ENCODE data around the gene UQCC2.

UQCC2 gene

DNA sequence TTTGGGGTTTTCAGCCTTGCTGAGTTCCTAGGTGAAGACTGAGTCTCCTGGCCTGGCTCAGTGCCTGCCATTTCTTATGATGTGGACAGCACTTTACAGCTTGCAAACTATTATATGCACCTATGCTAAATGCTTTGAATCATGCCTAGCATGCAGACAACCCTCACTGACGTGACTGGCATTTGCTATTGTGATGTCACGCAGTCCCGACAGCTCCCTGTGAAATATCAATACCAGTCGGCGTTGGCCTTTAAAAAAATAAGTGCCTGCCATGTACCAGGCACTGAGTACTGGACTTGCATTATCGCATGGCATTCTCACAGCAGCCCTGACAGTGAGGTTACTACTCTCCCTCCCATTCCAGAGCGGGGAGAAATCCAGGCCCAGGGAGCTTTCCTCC is 35.5 kb downstream of the UQCC2 start:
- Histone ChIP-seq H3K27me3 (ENCODE audit: control insufficient read depth, insufficient read depth, low read length) (no peaks in the 10 kb centered on the region), H3K9ac (ENCODE audit: low read length) (no peak overlapping the region)

DNA sequence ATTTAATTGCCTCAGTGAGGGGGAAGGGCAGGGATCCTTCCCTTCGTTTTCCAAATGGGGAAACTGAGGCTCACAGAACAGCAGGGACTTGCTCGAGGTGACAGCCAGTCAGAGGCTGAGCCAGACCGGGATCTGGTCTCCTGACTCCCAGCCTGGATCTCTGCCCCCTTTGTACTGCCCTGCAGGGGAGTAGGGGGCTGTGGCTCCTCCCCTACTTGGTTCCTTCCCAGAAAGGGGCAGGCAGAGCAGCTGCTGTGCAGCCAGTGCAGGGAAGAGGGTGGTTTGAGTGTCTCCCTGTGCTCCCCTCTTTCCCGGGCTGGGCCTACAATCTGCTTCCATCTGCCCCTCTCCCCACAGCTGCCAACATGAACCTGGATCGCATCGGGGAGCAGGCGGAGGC is 37.6 kb downstream of the UQCC2 start:
- Histone ChIP-seq H3K36me3 (ENCODE audit: control insufficient read depth, low read depth, low read length) (peaks cover 8% of the 10 kb centered on the region), H3K9ac (ENCODE audit: low read length) (no peak overlapping the region), H3K27me3 (ENCODE audit: control insufficient read depth, insufficient read depth, low read length) (no peaks in the 10 kb centered on the region), H3K4me3 (ENCODE audit: low read length) (no peak overlapping the region), H3K4me1 (ENCODE audit: control insufficient read depth, low read depth, low read length) (no peaks in the 10 kb centered on the region), H3K27ac (ENCODE audit: low read length) (no peak overlapping the region), H3K9me3 (ENCODE audit: control insufficient read depth, low read depth, low read length) (no peaks in the 10 kb centered on the region)

More for the DNA sequence above, 35.5 kb downstream of the UQCC2 start:
- Histone ChIP-seq H3K4me3 (ENCODE audit: low read length) (no peak overlapping the region), H3K27ac (ENCODE audit: low read length) (no peak overlapping the region), H3K4me1 (ENCODE audit: control insufficient read depth, low read depth, low read length) (no peaks in the 10 kb centered on the region), H3K9me3 (ENCODE audit: control insufficient read depth, low read depth, low read length) (no peaks in the 10 kb centered on the region), H3K36me3 (ENCODE audit: control insufficient read depth, low read depth, low read length) (peaks cover 25% of the 10 kb centered on the region)

DNA sequence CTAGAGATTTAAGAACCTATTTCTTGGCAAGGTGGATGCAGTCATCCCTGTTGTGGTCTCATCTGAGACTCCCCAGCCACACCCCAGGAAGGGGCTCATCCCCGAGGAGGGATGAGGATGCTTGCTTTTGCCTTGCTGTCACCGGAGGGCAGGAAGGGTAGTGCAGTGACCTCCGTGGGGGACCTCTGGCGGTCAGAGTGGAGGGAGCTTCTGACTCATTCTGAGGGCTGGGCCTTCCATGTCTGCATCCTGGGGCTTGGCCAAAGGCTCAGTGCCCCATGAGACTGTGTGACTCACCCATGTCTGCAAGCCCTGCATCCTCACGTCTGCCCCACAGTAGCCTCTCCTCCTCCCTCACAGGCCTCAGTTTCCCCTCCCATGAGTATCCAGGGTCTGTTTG is 38.7 kb downstream of the UQCC2 start:
- no peak overlapping the region for H3K4me3 ChIP-seq (ENCODE audit: low read length)
- H3K4me1 ChIP-seq (ENCODE audit: control insufficient read depth, low read depth, low read length) = no peaks in the 10 kb centered on the region
- H3K27ac ChIP-seq (ENCODE audit: low read length) = no peak overlapping the region
- no peaks in the 10 kb centered on the region for H3K27me3 ChIP-seq (ENCODE audit: control insufficient read depth, insufficient read depth, low read length)
- no peak overlapping the region for H3K9ac ChIP-seq (ENCODE audit: low read length)
- peaks cover 15% of the 10 kb centered on the region for H3K36me3 ChIP-seq (ENCODE audit: control insufficient read depth, low read depth, low read length)
- no peaks in the 10 kb centered on the region for H3K9me3 ChIP-seq (ENCODE audit: control insufficient read depth, low read depth, low read length)

DNA sequence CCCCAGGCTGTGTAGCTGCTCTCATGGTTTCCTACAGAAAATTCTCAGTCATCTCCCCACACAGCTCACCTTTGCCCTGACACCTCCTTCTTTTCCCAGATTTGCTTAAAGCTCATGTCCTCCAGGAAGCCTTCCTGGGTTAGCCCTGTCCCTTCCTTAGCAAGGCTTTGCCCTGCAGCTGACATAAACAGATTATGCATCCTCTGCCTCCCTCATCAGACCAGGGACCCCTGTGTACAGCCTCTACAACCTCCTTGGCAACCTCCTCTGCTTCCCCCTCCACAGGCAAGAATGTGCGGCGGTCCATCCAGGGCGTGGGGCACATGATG is 39.8 kb downstream of the UQCC2 start:
- H3K36me3 ChIP-seq (ENCODE audit: control insufficient read depth, low read depth, low read length) = peaks cover 15% of the 10 kb centered on the region
- H3K9ac ChIP-seq (ENCODE audit: low read length) = no peak overlapping the region
- H3K4me3 ChIP-seq (ENCODE audit: low read length) = no peak overlapping the region
- H3K4me1 ChIP-seq (ENCODE audit: control insufficient read depth, low read depth, low read length) = no peaks in the 10 kb centered on the region
- H3K9me3 ChIP-seq (ENCODE audit: control insufficient read depth, low read depth, low read length) = no peaks in the 10 kb centered on the region
- H3K27me3 ChIP-seq (ENCODE audit: control insufficient read depth, insufficient read depth, low read length) = no peaks in the 10 kb centered on the region
- no peak overlapping the region for H3K27ac ChIP-seq (ENCODE audit: low read length)

DNA sequence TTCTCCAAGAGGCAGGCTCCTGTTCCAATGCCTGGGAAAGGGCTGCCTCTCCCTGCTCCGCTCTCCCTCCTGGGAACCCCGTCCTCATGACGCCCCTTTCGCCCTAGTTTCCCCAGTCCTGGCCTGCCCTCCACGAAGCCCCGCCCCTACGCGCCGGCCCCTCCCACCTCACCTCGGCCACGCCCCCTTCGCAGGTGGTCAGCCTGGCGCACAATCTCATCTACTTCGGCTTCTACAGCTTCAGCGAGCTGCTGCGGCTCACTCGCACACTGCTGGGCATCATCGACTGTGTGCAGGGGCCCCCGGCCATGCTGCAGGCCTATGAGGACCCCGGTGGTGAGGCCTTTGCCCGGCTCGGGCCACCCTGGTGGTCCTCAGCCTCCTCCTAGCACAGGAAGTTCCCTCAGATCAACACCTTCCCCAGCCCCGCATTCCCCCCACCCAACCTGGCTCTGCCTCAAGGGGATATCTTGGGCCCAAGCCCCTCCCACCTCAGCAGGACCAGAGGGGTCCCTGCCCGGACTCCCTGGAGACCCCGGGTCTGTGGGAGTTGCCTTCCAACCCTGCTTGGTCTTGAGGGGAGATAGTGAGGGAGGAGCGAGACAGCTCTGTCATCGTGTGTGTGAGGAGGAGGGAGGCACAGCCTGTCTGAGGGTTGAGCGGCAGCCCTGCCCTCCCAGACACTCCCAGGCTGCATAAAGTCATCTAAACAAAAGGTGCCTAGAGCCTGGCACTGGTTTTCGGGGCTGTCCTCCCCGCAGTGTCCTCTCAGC is 40.3 kb downstream of the UQCC2 start:
- Histone ChIP-seq H3K4me1 (ENCODE audit: control insufficient read depth, low read depth, low read length) (no peaks in the 10 kb centered on the region), H3K9ac (ENCODE audit: low read length) (no peak overlapping the region), H3K27ac (ENCODE audit: low read length) (no peak overlapping the region), H3K4me3 (ENCODE audit: low read length) (no peak overlapping the region), H3K36me3 (ENCODE audit: control insufficient read depth, low read depth, low read length) (peaks cover 19% of the 10 kb centered on the region), H3K9me3 (ENCODE audit: control insufficient read depth, low read depth, low read length) (no peaks in the 10 kb centered on the region), H3K27me3 (ENCODE audit: control insufficient read depth, insufficient read depth, low read length) (no peaks in the 10 kb centered on the region)

DNA sequence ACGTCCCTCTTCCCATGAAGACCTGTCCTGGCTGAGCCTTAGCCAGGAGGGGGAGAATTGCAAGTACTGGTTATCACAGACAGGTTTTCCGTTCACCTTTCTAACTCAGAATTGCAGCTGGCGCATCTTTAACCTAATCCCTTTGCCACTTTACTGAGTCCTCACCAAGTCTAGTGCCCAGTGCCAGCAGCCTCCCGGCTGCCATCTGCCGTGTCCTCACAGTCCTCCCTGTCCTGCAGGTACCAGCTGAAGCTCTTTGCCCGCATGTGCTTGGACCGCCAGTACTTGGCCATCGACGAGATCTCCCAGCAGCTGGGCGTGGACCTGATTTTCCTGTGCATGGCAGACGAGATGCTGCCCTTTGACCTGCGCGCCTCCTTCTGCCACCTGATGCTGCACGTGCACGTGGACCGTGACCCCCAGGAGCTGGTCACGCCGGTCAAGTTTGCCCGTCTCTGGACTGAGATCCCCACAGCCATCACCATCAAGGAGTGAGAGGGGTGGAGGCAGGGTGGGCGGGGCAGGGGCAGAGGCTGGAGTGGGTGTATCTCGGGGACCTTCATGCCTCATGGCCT is 41.3 kb downstream of the UQCC2 start:
- Histone ChIP-seq H3K4me1 (ENCODE audit: control insufficient read depth, low read depth, low read length) (no peaks in the 10 kb centered on the region), H3K27ac (ENCODE audit: low read length) (no peak overlapping the region), H3K36me3 (ENCODE audit: control insufficient read depth, low read depth, low read length) (peaks cover 19% of the 10 kb centered on the region), H3K4me3 (ENCODE audit: low read length) (no peak overlapping the region), H3K9me3 (ENCODE audit: control insufficient read depth, low read depth, low read length) (no peaks in the 10 kb centered on the region), H3K9ac (ENCODE audit: low read length) (no peak overlapping the region), H3K27me3 (ENCODE audit: control insufficient read depth, insufficient read depth, low read length) (no peaks in the 10 kb centered on the region)

DNA sequence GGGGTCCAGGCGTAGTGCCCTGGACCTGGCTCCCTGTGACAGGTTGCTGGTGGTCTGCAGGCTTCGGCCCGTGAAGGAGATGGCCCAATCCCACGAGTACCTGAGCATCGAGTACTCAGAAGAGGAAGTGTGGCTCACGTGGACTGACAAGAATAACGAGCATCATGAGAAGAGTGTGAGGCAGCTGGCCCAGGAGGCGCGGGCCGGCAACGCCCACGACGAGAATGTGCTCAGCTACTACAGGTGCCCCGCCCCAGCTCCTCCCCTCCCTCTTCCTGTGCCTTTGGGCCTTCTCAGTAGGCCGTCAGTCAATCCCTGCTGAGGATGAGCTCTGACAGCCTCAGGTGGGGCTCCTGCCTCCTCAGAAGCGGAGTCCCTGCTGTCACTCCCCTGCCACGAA is 42.6 kb downstream of the UQCC2 start:
- Histone ChIP-seq H3K9me3 (ENCODE audit: control insufficient read depth, low read depth, low read length) (no peaks in the 10 kb centered on the region), H3K9ac (ENCODE audit: low read length) (no peak overlapping the region), H3K4me1 (ENCODE audit: control insufficient read depth, low read depth, low read length) (no peaks in the 10 kb centered on the region), H3K36me3 (ENCODE audit: control insufficient read depth, low read depth, low read length) (peaks cover 19% of the 10 kb centered on the region), H3K27ac (ENCODE audit: low read length) (no peak overlapping the region), H3K27me3 (ENCODE audit: control insufficient read depth, insufficient read depth, low read length) (no peaks in the 10 kb centered on the region), H3K4me3 (ENCODE audit: low read length) (no peak overlapping the region)

DNA sequence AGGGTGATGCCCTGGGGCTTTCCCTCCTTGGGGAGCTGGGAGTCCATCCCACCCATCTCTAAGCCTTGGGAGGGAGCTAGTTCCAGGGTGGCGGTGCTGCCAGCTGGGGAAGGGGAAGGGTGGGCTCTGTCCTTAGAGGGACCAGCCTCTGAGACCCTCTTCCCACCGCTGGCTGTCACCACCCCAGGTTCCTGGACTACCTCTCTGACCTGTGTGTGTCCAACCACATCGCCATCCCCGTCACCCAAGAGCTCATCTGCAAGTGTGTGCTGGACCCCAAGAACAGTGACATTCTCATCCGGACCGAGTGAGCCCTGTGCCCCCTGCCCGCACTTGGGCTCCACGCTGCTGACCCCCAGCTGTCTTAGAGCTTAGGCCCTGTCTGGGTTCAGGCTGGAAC is 43.2 kb downstream of the UQCC2 start:
- Histone ChIP-seq H3K9ac (ENCODE audit: low read length) (no peak overlapping the region), H3K4me3 (ENCODE audit: low read length) (no peak overlapping the region), H3K9me3 (ENCODE audit: control insufficient read depth, low read depth, low read length) (no peaks in the 10 kb centered on the region), H3K36me3 (ENCODE audit: control insufficient read depth, low read depth, low read length) (peaks cover 19% of the 10 kb centered on the region), H3K27ac (ENCODE audit: low read length) (no peak overlapping the region), H3K4me1 (ENCODE audit: control insufficient read depth, low read depth, low read length) (no peaks in the 10 kb centered on the region), H3K27me3 (ENCODE audit: control insufficient read depth, insufficient read depth, low read length) (no peaks in the 10 kb centered on the region)

DNA sequence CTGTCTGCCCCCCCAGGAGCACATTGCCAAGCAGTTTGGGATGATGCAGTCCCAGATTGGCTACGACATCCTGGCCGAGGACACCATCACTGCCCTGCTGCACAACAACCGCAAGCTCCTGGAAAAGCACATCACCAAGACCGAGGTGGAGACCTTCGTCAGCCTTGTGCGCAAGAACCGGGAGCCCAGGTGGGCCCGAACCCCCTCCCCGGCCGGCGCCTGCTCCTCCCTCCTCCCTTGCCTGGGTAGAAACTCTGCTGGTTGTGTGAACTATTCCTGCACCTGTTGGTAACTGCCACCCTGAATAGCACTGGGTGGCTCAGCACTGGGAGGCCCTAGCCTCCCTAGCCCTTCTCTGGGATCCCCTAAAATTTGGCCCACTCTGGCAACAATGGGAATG is 43.7 kb downstream of the UQCC2 start:
- no peaks in the 10 kb centered on the region for H3K4me1 ChIP-seq (ENCODE audit: control insufficient read depth, low read depth, low read length)
- no peaks in the 10 kb centered on the region for H3K9me3 ChIP-seq (ENCODE audit: control insufficient read depth, low read depth, low read length)
- H3K36me3 ChIP-seq (ENCODE audit: control insufficient read depth, low read depth, low read length) = peaks cover 19% of the 10 kb centered on the region
- no peaks in the 10 kb centered on the region for H3K27me3 ChIP-seq (ENCODE audit: control insufficient read depth, insufficient read depth, low read length)
- no peak overlapping the region for H3K27ac ChIP-seq (ENCODE audit: low read length)
- H3K4me3 ChIP-seq (ENCODE audit: low read length) = no peak overlapping the region
- no peak overlapping the region for H3K9ac ChIP-seq (ENCODE audit: low read length)

DNA sequence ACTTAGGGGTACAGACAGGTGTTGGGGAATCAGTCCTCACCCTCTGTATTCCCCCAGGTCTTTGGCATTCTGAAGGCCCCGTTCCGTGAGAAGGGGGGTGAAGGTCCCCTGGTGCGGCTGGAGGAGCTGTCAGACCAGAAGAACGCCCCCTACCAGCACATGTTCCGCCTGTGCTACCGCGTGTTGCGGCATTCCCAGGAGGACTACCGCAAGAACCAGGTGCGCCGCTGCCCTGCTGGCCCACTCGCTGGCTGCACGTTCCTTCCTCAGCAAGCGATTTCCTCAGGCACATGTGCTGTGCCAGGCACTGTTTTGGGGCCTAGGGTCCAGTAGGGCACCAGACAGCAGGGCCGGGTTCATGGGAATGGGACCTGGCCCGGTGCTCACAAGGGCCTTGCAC is 44.4 kb downstream of the UQCC2 start:
- H3K27ac ChIP-seq (ENCODE audit: low read length) = no peak overlapping the region
- no peak overlapping the region for H3K4me3 ChIP-seq (ENCODE audit: low read length)
- no peak overlapping the region for H3K9ac ChIP-seq (ENCODE audit: low read length)
- no peaks in the 10 kb centered on the region for H3K27me3 ChIP-seq (ENCODE audit: control insufficient read depth, insufficient read depth, low read length)
- H3K4me1 ChIP-seq (ENCODE audit: control insufficient read depth, low read depth, low read length) = no peaks in the 10 kb centered on the region
- peaks cover 19% of the 10 kb centered on the region for H3K36me3 ChIP-seq (ENCODE audit: control insufficient read depth, low read depth, low read length)
- no peaks in the 10 kb centered on the region for H3K9me3 ChIP-seq (ENCODE audit: control insufficient read depth, low read depth, low read length)

DNA sequence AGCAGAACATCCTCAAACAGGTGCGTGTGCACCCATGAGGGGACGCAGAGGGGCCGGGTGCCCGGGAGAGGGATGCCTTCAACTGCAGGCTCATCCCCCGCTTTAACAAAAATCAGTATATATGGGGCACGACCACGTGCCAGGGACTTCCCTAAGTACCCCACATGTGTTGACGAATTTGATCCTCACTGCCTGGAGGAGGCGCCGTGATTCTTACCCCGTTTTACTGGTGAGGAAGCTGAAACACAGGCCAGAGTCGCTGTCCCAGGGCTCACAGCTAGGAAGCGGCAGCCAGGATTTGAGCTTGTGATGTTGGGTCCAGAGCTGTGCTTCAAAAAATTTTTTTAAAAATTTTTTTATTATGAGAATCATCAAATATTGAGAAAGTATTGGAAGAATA is 45.5 kb downstream of the UQCC2 start:
- Histone ChIP-seq H3K9me3 (ENCODE audit: control insufficient read depth, low read depth, low read length) (no peaks in the 10 kb centered on the region), H3K4me3 (ENCODE audit: low read length) (no peak overlapping the region), H3K36me3 (ENCODE audit: control insufficient read depth, low read depth, low read length) (peaks cover 15% of the 10 kb centered on the region), H3K9ac (ENCODE audit: low read length) (no peak overlapping the region), H3K4me1 (ENCODE audit: control insufficient read depth, low read depth, low read length) (no peaks in the 10 kb centered on the region), H3K27me3 (ENCODE audit: control insufficient read depth, insufficient read depth, low read length) (no peaks in the 10 kb centered on the region), H3K27ac (ENCODE audit: low read length) (no peak overlapping the region)

DNA sequence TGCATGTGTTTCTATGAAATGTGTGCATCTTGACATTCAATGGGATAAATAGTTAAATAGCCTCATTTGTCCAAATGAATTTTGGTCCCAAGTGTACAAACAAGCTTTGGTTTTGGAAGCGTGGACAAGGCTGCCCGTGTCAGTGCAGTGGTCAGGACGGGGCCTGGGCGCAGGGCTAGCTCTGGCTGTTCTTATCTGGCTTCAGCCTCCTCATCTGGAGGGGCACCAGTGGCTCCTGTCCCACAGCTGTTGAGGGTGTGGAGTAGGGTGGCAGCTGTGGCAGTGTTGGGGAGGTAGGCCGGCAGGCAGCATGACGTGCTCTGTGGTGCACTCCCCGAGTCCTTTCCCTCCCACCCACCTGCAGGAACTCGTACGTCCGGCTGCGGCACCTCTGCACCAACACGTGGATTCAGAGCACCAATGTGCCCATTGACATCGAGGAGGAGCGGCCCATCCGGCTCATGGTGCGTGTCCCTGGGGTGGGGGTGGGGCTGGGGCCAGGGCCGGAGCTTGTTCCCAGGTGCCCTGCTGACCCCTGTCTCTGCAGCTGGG is 46.9 kb downstream of the UQCC2 start:
- Histone ChIP-seq H3K4me1 (ENCODE audit: control insufficient read depth, low read depth, low read length) (no peaks in the 10 kb centered on the region), H3K27me3 (ENCODE audit: control insufficient read depth, insufficient read depth, low read length) (no peaks in the 10 kb centered on the region), H3K4me3 (ENCODE audit: low read length) (no peak overlapping the region), H3K9me3 (ENCODE audit: control insufficient read depth, low read depth, low read length) (no peaks in the 10 kb centered on the region), H3K27ac (ENCODE audit: low read length) (no peak overlapping the region), H3K36me3 (ENCODE audit: control insufficient read depth, low read depth, low read length) (peaks cover 15% of the 10 kb centered on the region), H3K9ac (ENCODE audit: low read length) (no peak overlapping the region)
